Prostate gland (tissue), 2 donors: ENCODE measurements around the gene GANAB.
"Not testable (repeated sequence)": the region's sequence is repeated elsewhere in the genome, so short reads cannot be mapped to it uniquely, and the experiment has no call there.

Experiments
- CTCF ChIP-seq, 4 experiments: fragments of 200-600 bp in 2 of 4; fragments of 450-650 bp in 2 of 4; sonication (generic) in 2 of 4; IDR thresholded peaks; 1 replicate in 3 of 4; 2 replicates in 1 of 4; pipeline ENCODE4 v1.5.1; 2016 to 2019; ENCODE audit warnings: antibody characterized with exemption in 4 of 4, mild to moderate bottlenecking in 2 of 4, moderate library complexity in 2 of 4
- POLR2AphosphoS5 ChIP-seq: sonication (generic); formaldehyde crosslinking; IDR thresholded peaks from one replicate; pipeline ENCODE4 v1.6.1; 2017; ENCODE audit warnings: antibody characterized with exemption

- TF ChIP-seq CTCF (IDR thresholded peaks at IDR 0.05); POLR2AphosphoS5: not testable (repeated sequence)
These were observed 64.7 kb downstream of the GANAB start for GRCh38 chr11:62581735-62582134.
